HG02623 (cell line): Measurements from ENCODE around the gene OXSR1.
"Not testable (repeated sequence)": the region's sequence is repeated elsewhere in the genome, so short reads cannot be mapped to it uniquely, and the experiment has no call there.

Experiments used
- ATAC-seq: cut with Tn5 transposase; IDR thresholded peaks from one replicate; pipeline ENCODE4 v1.9.1; 2021; ENCODE audit warnings: moderate library complexity; ENCODE audit not compliant: unreplicated experiment

OXSR1 gene

DNA sequence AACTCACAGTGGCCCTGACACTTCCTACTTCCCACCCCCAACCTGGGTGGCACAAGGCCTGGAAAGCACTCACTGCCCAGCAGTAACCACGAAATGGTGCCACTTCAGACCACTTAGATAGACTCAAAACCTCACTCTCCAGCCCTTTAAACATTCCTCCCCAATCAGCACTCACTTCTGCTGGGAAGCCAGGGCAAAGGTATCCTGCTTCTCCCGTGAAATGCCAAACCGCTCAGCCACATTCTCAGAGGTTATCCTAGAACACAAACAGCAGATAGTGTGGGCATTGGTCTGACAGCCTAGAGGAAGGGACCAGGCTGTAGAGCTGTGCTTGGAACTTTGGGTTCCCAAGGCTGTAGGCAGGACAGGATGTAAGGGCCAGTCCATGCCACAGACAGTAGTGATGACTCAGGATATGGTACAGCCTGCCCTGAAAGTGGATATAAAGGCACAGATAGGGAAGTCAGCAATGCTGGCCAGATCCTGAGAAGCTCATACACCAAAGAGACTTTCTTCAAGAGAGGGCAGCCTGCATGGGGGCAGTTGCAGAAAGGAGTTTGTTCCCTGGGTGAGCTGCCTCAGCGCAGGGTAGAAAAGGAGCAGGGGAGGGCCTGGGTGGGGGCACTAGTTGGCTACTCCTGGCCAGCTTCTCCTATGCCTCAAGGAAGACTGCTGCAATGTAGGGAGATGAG, 37.6 kb upstream of the OXSR1 start:
- ATAC-seq, result no peak

DNA sequence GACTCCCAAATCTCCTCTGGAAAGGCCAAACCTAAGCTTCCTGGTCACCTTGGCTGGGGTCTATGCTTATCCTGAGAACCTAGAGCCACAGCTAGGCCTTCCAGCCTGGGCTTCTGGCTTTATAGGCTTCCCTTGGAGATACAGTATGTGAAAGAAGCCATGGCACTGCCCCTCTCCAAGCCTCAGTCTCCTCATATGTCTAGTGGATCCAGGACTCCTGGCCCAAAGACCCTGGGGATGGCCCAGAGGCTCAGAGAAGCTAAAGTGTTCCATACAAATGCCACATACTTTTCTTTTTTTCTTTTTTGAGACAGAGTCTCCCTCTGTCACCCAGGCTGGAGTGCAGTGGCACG, 37.1 kb upstream of the OXSR1 start:
- ATAC-seq, result no peak

DNA sequence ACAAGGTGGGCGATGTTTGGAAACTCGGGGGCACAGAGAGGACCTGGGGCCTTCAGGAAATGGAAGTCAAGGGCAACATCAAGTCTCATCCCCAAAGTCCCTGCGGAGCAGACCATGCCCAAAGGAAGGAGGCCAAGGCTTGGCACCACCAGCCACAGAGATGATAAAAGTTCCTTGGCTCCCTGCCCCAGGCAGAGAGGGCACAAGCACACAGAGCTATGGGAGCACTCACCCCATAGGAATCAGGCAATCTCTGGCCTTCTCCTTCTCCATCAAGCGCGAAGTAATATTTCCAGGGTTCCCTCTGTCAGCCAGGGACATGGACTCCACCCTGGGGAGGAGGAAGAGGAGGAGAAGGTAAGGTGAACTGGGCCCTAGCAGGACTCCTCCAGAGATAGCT, 36.3 kb upstream of the OXSR1 start:
- ATAC-seq, result no peak

DNA sequence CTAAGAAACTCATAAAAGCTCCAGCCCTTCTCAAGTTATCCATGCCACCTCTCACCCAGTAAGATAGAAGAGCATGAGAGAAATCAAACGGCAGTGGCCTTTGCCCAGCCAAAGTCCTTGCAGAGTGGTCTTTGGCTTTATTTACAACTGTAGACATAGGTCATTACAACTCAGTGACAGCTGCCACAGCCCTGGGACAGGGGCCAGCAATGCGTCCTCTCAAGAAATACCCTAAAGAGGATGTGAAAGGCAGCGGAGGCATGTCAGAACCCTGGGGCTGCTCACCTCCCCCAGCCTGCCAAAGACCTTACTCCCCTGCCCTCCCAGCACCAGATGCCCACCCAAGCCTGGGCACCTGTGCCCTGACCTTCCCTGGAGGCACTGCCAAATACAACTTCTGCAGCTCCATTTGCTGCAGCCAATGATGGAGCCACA, 34.7 kb upstream of the OXSR1 start:
- no peak for ATAC-seq

DNA sequence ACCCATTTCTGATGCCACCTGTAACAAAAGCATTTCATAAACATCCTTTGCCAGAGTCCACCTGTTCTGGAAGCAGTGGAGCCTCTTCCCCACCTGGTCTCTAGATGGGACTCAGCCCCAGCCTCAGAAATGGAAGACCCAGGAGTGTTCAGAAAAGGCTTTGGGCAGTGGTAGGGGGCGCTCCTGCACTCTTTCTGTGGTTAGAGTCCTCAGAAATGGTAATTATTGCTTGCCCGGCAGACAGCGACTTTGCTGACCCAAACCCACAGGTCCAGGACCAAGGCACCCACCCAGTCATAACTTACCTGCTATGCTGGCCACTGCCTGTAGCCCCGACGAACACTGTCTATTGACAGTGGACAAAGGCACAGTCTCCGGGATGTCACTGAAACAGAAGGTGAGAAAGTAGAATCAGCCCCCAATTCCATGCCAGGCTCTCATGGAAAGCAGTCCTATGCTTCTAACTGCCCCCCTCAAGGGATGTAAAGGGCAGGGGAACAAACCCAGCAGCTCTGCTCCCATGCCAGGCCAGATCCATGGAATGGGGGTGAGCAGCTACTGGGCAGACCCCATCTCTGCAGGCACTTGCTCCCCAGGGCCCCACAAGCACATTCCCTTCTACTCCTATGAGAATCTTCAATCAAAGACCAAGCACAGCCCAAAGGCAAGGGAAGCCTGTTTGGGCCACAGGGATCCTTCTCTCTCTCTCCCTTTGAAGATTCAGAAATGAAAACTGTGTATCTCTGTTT, 33.5 kb upstream of the OXSR1 start:
- ATAC-seq, result no peak

DNA sequence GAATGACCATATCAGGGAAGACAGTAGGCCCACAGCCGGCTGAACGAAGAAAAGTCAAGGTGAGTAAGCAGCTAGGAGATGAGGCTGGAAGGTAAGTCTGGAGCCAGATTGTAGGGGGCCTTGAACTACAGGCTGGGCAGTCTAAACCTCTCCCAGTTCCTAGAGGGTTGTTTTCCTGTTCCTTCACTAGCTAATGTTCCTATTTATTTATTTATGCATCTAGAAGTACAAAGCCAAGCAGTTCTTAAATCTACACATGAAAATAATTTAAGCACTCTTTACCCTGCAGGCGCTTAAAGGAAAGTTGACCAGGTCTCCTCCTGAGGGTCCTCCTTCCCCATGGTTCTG, 32.2 kb upstream of the OXSR1 start:
- ATAC-seq, result no peak

DNA sequence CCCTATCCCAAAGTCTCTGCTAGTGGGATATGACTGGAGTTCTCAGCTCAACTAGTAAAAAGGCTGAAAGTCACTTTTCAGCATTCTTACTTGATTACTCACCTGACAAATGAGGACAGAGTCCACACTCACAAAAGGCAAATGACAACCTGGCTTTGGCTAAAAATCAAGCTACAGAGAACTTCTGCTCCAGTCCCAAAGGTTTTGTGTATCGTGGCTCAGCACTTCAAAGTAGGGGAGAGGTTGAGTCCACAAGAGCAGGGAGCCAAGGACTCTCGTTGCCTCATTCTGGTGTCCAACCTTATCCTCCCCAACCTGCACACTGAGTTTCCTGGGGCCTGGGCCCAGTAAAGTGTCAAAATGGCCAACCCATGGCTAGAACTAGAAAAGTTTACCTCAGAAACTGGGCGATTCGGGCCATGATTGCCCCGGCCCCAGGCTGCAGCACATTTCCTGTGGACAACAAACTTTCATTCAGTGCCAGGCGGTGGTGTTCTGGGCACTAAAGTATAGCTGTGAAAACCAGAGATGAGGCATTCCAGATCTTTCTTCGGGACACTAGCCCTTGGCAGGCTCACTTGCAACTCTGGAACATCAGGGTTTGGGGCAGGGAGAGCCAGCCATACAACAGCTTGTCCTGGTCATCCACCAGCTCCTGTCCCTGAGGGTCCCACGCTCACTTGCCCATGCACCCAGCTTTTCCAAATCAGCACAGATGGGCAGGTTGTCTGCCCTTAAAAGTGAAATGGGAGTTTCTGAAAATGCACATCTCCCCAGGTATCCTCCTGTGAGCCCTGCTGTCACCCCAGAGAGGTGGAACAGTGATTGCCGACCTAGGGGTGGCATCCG, 31.6 kb upstream of the OXSR1 start:
- ATAC-seq, result no peak

DNA sequence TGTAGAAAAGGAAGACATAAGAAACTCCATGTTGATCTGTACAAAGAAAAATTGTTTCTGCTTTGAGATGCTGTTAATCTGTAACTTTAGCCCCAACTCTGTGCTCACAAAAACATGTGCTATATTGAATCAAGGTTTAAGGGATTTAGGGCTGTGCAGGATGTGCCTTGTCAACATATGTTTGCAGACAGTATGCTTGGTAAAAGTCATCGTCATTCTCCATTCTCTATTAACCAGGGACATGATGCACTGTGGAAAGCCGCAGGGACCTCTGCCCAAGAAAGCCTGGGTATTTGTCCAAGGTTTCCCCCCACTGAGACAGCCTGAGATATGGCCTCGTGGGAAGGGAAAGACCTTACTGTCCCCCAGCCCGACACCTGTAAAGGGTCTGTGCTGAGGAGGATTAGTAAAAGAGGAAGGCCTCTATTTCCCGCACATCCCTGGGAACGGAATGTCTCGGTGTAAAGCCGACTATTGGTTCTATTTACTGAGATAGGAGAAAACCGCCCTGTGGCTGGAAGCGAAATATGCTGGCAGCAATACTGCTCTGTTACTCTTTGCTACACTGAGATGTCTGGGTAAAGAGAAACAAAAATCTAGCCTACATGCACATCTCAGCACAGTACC, 30.7 kb upstream of the OXSR1 start:
- ATAC-seq, result not testable (repeated sequence)

DNA sequence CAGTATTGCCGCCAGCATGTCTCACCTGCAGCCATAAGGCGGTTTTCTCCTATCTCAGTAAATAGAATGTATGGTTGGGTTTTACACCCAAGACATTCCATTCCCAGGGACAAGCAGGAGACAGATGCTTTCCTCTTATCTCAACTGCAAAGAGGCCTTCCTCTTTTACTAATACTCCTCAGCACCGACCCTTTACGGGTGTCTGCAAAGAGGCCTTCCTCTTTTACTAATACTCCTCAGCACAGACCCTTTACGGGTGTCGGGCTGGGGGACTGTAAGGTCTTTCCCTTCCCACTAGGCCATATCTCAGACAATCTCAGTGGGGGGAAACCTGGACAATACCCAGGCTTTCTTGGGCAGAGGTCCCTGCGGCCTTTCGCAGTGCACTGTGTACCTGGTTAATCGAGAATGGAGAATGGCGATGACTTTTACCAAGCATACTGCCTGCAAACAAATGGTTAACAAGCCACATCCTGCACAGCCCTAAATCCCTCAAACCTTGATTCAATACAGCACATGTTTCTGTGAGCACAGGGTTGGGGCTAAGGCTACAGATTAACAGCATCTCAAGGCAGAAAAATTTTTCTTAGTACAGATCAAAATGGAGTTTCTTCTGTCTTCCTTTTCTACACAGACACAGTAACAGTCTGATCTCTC, 29.6 kb upstream of the OXSR1 start:
- ATAC-seq, result not testable (repeated sequence)

DNA sequence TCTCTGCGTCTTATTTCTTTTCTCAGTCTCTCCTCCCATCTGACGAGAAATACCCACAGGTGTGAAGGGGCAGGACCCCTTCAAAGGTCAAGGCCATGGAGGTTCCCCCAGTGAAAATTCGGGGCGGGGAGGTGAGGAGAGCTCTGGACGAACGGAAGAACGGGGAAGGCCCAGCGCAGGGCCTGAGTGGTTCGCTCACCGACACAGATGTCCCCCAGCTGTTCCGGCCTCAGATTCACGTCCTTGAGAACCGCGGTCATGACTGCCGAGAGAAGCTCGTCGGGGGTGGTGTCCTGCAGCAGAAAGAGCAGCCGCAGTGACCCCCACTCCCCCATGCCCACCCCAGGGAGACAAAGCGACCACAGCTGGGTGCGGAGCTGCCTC, 29.0 kb upstream of the OXSR1 start:
- ATAC-seq, result no peak

DNA sequence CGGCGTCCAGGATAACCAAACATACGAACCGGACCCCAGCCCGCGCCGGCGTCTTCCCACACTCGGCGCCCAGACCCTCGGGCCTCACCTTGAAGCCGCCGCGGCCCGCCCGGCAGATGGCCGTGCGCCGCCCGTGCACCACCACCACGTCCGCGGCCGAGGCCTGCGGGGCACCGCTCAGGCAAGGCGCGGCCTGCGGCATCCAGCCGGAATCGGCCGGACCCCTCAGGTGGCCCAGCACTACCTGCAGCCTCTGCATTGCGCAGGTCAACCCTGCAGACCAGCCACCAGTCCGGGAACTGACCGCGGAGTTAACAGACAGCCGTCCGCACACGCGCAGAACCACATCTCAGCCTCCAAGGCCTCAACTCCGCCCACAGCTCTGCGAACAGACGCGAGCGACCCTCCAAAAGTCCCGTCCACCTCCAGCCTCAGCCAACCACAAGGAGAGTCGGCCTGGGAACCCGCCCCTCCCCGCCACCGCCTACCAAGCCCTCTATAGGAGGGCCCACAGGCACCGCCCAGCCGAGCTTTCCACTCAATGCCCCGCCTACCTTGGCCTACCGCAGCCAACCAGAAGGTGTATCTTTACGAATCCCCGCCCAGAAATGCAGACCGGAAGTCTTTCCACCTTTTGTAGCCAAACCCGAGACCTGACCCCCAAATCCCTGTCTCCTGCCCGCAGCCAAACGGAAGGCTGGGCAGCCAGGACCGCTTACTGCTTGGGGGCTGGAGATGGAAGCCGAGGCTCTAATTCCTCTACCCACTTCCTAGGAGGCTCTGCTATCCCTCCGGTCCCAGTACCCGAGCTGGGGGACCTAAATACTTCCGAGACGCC, 28.3 kb upstream of the OXSR1 start, which contains the start of gene ACAA1:
Gene ACAA1, minus strand, starts transcription at position 351 of the 838 bp plus-strand sequence. Its CDS starts 92 bp downstream, at position 259.
- ATAC-seq, result peak; percentile 90

DNA sequence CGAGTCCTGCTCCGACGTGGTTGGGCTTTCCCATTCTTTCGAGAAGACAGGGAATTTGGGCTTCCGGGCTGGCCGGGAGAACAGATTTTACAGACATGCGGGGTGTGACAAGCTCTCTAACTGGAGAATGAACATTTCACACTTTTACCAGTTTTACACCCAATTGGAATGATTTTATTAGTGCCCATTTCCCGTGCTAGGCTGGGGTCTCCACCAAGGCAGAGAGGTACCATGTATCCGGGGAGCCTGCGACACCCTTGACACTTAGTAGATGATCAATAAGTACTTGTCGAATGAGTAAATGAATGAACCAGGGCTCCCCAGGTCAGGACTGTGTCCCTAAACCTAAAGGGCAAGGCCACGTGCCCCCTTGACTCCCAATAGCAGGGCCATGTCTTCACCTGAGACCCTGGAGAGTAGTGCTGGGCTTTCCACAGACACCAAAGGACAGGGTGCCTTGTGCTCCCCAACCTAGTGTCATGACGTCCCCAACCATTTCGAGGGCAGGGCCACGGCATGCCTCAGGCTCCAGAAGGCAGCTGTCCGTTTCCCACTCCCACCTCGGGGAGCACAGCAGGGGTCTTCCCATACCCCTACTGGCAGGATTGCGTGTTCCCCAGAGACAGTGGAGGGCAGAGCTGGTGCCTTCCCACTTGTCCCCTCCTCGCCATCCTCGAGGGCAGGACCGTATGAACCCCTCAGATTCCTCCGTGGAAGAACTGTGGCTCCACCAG, 27.6 kb upstream of the OXSR1 start:
- ATAC-seq, result no peak

DNA sequence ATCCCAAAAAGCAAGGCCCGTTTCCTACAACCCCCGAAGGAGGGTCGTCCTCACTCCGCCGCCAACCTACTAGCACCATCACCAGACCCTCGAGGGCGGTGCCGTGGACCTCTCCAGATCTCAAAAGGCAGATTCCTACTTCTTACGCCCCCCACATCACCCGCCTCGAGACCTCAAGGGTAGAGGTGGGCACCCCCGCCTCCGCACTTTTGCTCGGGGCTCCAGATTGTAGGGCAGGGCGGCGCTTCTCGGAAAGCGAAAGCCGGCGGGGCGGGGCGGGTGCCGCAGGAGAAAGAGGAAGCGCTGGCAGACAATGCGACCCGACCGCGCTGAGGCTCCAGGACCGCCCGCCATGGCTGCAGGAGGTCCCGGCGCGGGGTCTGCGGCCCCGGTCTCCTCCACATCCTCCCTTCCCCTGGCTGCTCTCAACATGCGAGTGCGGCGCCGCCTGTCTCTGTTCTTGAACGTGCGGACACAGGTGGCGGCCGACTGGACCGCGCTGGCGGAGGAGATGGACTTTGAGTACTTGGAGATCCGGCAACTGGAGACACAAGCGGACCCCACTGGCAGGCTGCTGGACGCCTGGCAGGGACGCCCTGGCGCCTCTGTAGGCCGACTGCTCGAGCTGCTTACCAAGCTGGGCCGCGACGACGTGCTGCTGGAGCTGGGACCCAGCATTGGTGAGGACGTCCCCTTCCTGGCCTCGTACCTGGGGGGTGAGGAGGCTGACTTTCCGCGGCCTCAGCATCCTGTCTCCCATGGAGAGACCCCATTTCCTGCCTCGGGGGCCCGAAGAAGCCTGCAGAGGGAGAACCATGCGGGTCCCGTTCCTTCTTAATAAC, 26.8 kb upstream of the OXSR1 start, which contains the start of gene MYD88:
Gene MYD88, plus strand, starts transcription at position 313 of the 842 bp plus-strand sequence. Its CDS starts 40 bp downstream, at position 353.
- ATAC-seq, result peak; percentile 35

DNA sequence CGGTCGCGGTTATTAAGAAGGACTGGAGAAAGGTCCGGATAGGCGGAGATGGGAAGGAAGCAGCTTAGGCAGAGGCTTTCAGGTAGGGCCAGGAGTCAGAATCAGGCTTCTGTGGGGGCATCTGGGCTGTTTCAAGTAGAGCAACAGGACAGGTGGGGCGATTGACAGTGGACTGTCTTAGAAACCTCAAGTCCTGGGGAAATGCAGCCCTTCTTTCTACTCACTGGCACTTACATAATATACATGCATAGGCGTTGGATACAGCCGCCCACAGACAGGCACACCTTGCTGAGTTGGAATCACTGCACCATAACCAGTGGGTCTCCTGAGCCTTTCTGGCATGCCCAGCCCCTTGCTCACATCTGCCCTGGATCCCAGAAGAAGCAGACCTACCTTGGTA, 26.1 kb upstream of the OXSR1 start:
- no peak for ATAC-seq

DNA sequence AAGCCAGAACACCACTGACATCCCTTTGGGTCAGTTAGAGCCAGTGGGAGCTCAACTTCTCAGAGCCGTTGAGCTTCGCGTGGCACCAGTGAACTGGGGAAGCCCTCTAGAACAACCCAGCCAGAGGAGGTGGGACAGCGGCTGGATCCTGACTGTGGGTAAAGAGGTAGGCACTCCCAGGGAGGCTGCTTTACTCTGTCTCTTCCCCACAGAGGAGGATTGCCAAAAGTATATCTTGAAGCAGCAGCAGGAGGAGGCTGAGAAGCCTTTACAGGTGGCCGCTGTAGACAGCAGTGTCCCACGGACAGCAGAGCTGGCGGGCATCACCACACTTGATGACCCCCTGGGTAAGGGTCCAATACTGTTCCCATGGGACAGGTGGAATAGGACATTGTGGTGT, 25.7 kb upstream of the OXSR1 start:
- no peak for ATAC-seq

DNA sequence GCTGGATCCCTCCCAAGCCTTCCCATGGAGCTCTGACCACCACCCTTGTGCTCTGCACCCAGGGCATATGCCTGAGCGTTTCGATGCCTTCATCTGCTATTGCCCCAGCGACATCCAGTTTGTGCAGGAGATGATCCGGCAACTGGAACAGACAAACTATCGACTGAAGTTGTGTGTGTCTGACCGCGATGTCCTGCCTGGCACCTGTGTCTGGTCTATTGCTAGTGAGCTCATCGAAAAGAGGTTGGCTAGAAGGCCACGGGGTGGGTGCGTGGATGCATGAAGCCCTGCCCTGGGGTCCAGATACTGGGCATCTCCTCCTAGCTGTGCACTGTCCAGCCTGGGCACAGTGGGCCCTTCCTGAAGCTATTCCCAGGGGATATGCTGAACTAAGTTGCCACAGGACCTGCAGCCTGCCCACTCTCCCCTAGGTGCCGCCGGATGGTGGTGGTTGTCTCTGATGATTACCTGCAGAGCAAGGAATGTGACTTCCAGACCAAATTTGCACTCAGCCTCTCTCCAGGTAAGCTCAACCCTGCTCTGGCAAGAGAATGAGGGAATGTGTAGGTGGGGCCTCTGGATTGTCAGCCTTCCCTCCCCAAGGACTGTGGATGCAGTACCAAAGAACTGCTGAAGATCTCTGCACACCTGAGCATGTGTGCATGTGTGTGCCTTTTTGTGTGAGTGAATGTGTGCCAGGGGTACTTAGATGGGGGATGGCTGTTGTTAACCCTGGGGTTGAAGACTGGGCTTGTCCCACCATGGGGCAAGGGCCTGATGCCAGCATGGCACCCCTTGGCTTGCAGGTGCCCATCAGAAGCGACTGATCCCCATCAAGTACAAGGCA, 24.8 kb upstream of the OXSR1 start:
- ATAC-seq, result no peak
